Neural crest cell (in vitro differentiated cells): ENCODE data around the gene CR2. TPM values are rescaled to one million over a fixed set of nuclear protein-coding genes. Genes with fewer than 3 reads are reported as not detected.

ENCODE experiments used
- DNase-seq: peaks from one replicate; pipeline ENCODE4 v3.0.0; 2021; ENCODE audit warnings: low read depth, mixed read lengths, low spot score
- H3K27ac Mint-ChIP-seq: one replicate; pipeline ENCODE4 v1.8.0; 2021; ENCODE audit warnings: mild to moderate bottlenecking, mixed read lengths; ENCODE audit not compliant: unreplicated experiment
- H3K27me3 Mint-ChIP-seq: 2 replicates; pipeline ENCODE4 v1.8.0; 2021; ENCODE audit warnings: low read depth, mild to moderate bottlenecking, mixed read lengths
- H3K36me3 Mint-ChIP-seq: 2 replicates; pipeline ENCODE4 v1.8.0; 2021; ENCODE audit warnings: low read depth, mild to moderate bottlenecking, mixed read lengths
- H3K4me1 Mint-ChIP-seq: 2 replicates; pipeline ENCODE4 v1.8.0; 2021; ENCODE audit warnings: mixed read lengths
- H3K4me3 Mint-ChIP-seq: one replicate; pipeline ENCODE4 v1.8.0; 2021; ENCODE audit warnings: mild to moderate bottlenecking, mixed read lengths
- H3K9me3 Mint-ChIP-seq: 2 replicates; pipeline ENCODE4 v1.8.0; 2021; ENCODE audit warnings: mixed read lengths
- CTCF ChIP-seq: fragments of 200-600 bp; sonication (generic); conservative IDR thresholded peaks from 2 replicates; pipeline ENCODE4 v1.5.0; 2021; ENCODE audit warnings: antibody characterized with exemption, mild to moderate bottlenecking
- total RNA-seq: library from RNA; stranded (reverse); gene quantifications from 2 replicates; pipeline ENCODE4 v1.2.1, GENCODE V29; 2021

The CR2 gene
- total RNA-seq, 1 donor from 2014 or later = not detected

DNA sequence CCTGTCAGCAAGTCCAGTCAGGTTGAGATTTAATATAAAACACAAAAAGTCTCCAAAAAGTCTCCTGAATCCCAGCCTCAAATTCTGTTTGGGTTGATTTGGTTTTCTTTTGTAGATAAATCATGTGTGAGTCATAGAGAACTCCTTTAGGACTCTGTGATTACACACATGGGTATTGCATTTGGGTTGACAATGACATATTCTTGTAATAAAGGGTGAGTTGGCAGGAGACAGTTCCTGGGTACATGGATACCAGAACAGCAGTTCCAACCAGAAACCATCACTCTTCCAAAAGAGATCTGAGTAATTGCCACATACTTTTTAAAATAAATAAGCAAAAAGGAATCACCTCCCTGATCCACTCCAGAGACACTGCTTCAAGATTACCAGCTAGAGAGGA, 8.9 kb downstream of the CR2 start:
- no peaks in the 10 kb centered on the region for H3K36me3 Mint-ChIP-seq

GRCh38 chr1:207463571-207463970, 9.4 kb downstream of the CR2 start:
- no peak for TF ChIP-seq CTCF
- H3K27me3 Mint-ChIP-seq = peaks cover 59% of the 10 kb centered on the region
- no peaks in the 10 kb centered on the region for H3K36me3 Mint-ChIP-seq
- no peak overlapping the region for H3K4me3 Mint-ChIP-seq
- no peak overlapping the region for H3K27ac Mint-ChIP-seq
- no peak for DNase-seq
- no peaks in the 10 kb centered on the region for H3K9me3 Mint-ChIP-seq
- H3K4me1 Mint-ChIP-seq = no peaks in the 10 kb centered on the region

More for the DNA sequence above, 8.9 kb downstream of the CR2 start:
- H3K4me3 Mint-ChIP-seq = no peak overlapping the region
- no peak for TF ChIP-seq CTCF
- H3K4me1 Mint-ChIP-seq = no peaks in the 10 kb centered on the region
- no peak overlapping the region for H3K27ac Mint-ChIP-seq
- DNase-seq = no peak
- H3K9me3 Mint-ChIP-seq = no peaks in the 10 kb centered on the region
- H3K27me3 Mint-ChIP-seq = peaks cover 55% of the 10 kb centered on the region

DNA sequence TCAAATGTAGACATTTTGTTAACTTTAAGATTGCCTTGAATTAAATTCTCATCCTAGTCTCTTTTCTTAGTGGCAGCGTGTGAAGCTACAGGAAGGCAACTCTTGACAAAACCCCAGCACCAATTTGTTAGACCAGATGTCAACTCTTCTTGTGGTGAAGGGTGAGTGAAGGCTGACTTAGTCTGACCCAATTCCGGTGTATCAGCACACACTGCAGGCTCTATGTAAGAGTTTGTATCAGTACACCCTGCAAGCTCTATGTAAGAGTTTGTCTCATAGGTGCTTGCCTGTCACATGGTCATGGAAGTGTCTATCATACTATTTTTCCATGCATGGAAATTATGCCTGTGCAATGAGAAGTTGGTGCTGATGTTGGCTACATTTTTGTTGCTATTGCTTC, 16.8 kb downstream of the CR2 start:
- Mint-ChIP-seq H3K27ac (no peak overlapping the region), H3K4me3 (no peak overlapping the region), H3K9me3 (no peaks in the 10 kb centered on the region), H3K4me1 (no peaks in the 10 kb centered on the region), H3K36me3 (no peaks in the 10 kb centered on the region), H3K27me3 (peaks cover 39% of the 10 kb centered on the region)
- no peak for DNase-seq
- no peak for TF ChIP-seq CTCF

- H3K4me1 Mint-ChIP-seq = no peaks in the 10 kb centered on the region
- TF ChIP-seq CTCF = no peak
Observed at GRCh38 chr1:207474210-207474609, 20.1 kb downstream of the CR2 start.

GRCh38 chr1:207486198-207486597, 32.1 kb downstream of the CR2 start:
- H3K4me1 Mint-ChIP-seq = no peaks in the 10 kb centered on the region
- H3K27ac Mint-ChIP-seq = no peak overlapping the region
- no peak for TF ChIP-seq CTCF
- DNase-seq = no peak
- no peaks in the 10 kb centered on the region for H3K36me3 Mint-ChIP-seq
- H3K27me3 Mint-ChIP-seq = peaks cover 22% of the 10 kb centered on the region
- H3K9me3 Mint-ChIP-seq = no peaks in the 10 kb centered on the region
- no peak overlapping the region for H3K4me3 Mint-ChIP-seq

More at GRCh38 chr1:207474210-207474609, 20.1 kb downstream of the CR2 start:
- no peak for DNase-seq
- Mint-ChIP-seq H3K36me3 (no peaks in the 10 kb centered on the region), H3K27me3 (peaks cover 15% of the 10 kb centered on the region), H3K27ac (no peak overlapping the region), H3K9me3 (no peaks in the 10 kb centered on the region), H3K4me3 (no peak overlapping the region)

GRCh38 chr1:207487636-207488035, 33.5 kb downstream of the CR2 start:
- Mint-ChIP-seq H3K9me3 (no peaks in the 10 kb centered on the region), H3K27me3 (peaks cover 22% of the 10 kb centered on the region), H3K36me3 (no peaks in the 10 kb centered on the region), H3K4me1 (no peaks in the 10 kb centered on the region), H3K4me3 (no peak overlapping the region), H3K27ac (no peak overlapping the region)
- TF ChIP-seq CTCF = no peak
- DNase-seq = no peak
